ENCODE measurements around the gene KLHL17. TPM values are rescaled to one million over a fixed set of nuclear protein-coding genes. Genes with fewer than 3 reads are reported as not detected.

The KLHL17 gene
- polyA plus RNA-seq, 4 donors: 3.9 to 11.9 (median 6.8) TPM

GRCh38 chr1:1013105-1013921, 52.9 kb downstream of the KLHL17 start, which contains the start of gene ISG15:
Gene ISG15, plus strand, starts transcription at chr1:1013497. Its CDS starts 77 bp downstream, at chr1:1013574.
- 3 to 5% (median 3%) methylated on average over 30 of the region's 30 CpGs for WGBS, 3 donors
- FAIRE-seq (no peak), DNase-seq (peak; percentile 91 to 93)
- Histone ChIP-seq H3K27ac (ENCODE audit: low read depth in 1 of 3, low read length in 2 of 3) (peak within 1 kb of the TSS; percentile 90 to 95 (median 92)), H3K4me3 (ENCODE audit: low read depth in 1 of 3, low read length in 3 of 3) (peak within 1 kb of the TSS; percentile 53 to 65 (median 63)), H3K9me3 (ENCODE audit: control insufficient read depth in 2 of 2, insufficient read depth in 1 of 2, low read depth in 1 of 2, low read length in 1 of 2) (no peaks in the 10 kb centered on the region), H3K4me1 (ENCODE audit: control insufficient read depth in 3 of 3, insufficient read depth in 2 of 3, low read depth in 1 of 3, low read length in 2 of 3) (peaks cover 0 to 19% (median 4%) of the 10 kb centered on the region in 3 donors), H3K27me3 (ENCODE audit: control insufficient read depth in 3 of 3, insufficient read depth in 3 of 3, low read length in 3 of 3) (no peaks in the 10 kb centered on the region), H3K36me3 (ENCODE audit: control insufficient read depth in 3 of 3, insufficient read depth in 2 of 3, low read depth in 1 of 3, low read length in 3 of 3) (no peaks in the 10 kb centered on the region)

- DNase-seq: no peak
- Histone ChIP-seq H3K27me3 (ENCODE audit: control insufficient read depth in 3 of 3, insufficient read depth in 3 of 3, low read length in 3 of 3) (no peaks in the 10 kb centered on the region), H3K4me1 (ENCODE audit: control insufficient read depth in 3 of 3, insufficient read depth in 2 of 3, low read depth in 1 of 3, low read length in 2 of 3) (peaks cover 0 to 24% (median 4%) of the 10 kb centered on the region in 3 donors), H3K4me3 (ENCODE audit: low read depth in 1 of 3, low read length in 3 of 3) (peak overlapping the region; percentile 53 to 65 (median 63)), H3K36me3 (ENCODE audit: control insufficient read depth in 3 of 3, insufficient read depth in 2 of 3, low read depth in 1 of 3, low read length in 3 of 3) (no peaks in the 10 kb centered on the region), H3K27ac (ENCODE audit: low read depth in 1 of 3, low read length in 2 of 3) (peak overlapping the region; percentile 90 to 95 (median 92)), H3K9me3 (ENCODE audit: control insufficient read depth in 2 of 2, insufficient read depth in 1 of 2, low read depth in 1 of 2, low read length in 1 of 2) (no peaks in the 10 kb centered on the region)
- FAIRE-seq: no peak
- 59 to 68% (median 61%) methylated on average over 37 to 41 of the region's 41 CpGs for WGBS, 3 donors
Measured at GRCh38 chr1:1013922-1014648, 53.7 kb downstream of the KLHL17 start.

GRCh38 chr1:1014799-1015681, 54.7 kb downstream of the KLHL17 start:
- Histone ChIP-seq H3K9me3 (ENCODE audit: control insufficient read depth in 2 of 2, insufficient read depth in 1 of 2, low read depth in 1 of 2, low read length in 1 of 2) (no peaks in the 10 kb centered on the region), H3K4me1 (ENCODE audit: control insufficient read depth in 3 of 3, insufficient read depth in 2 of 3, low read depth in 1 of 3, low read length in 2 of 3) (peaks cover 0 to 25% (median 4%) of the 10 kb centered on the region in 3 donors), H3K27me3 (ENCODE audit: control insufficient read depth in 3 of 3, insufficient read depth in 3 of 3, low read length in 3 of 3) (no peaks in the 10 kb centered on the region), H3K4me3 (ENCODE audit: low read depth in 1 of 3, low read length in 3 of 3) (no peak overlapping the region), H3K36me3 (ENCODE audit: control insufficient read depth in 3 of 3, insufficient read depth in 2 of 3, low read depth in 1 of 3, low read length in 3 of 3) (no peaks in the 10 kb centered on the region), H3K27ac (ENCODE audit: low read depth in 1 of 3, low read length in 2 of 3) (peak overlapping the region in 2 of 3 donors; percentile 72 to 90)
- DNase-seq (no peak), FAIRE-seq (no peak)
- WGBS, 3 donors: 71 to 76% (median 73%) methylated on average over 18 to 20 of the region's 20 CpGs

Other genes starting within 250 kb of the KLHL17 start
- gene SAMD11, start 36.7 kb upstream of the KLHL17 start, polyA plus RNA-seq: 10 to 100 TPM in 1 of 4 donors, 1 to 10 TPM in 2, under 1 TPM in 1; 0.89 to 13.6 (median 6.8) TPM
- 10 to 100 TPM; 34.0 to 69.3 (median 45.4) TPM for gene NOC2L, start 1.3 kb upstream of the KLHL17 start, polyA plus RNA-seq
- under 1 TPM; 0.64 to 0.89 (median 0.76) TPM for gene PLEKHN1, start 5.9 kb downstream of the KLHL17 start, polyA plus RNA-seq
- gene PERM1, start 21.5 kb downstream of the KLHL17 start, polyA plus RNA-seq: 1 to 10 TPM in 1 of 4 donors, under 1 TPM in 2, not detected in 1; 0.22 to 1.6 (median 0.30) TPM
- 1 to 10 TPM in 3 of 4 donors, under 1 TPM in 1; 0.89 to 8.2 (median 5.3) TPM for gene HES4, start 39.5 kb downstream of the KLHL17 start, polyA plus RNA-seq
- 100 to 1,000 TPM in 2 of 4 donors, 10 to 100 TPM in 2; 21.1 to 282 (median 182) TPM for gene ISG15, start 52.9 kb downstream of the KLHL17 start, polyA plus RNA-seq
- gene AGRN, start 59.5 kb downstream of the KLHL17 start, polyA plus RNA-seq: 100 to 1,000 TPM in 1 of 4 donors, 10 to 100 TPM in 3; 13.2 to 104 (median 19.9) TPM
- under 1 TPM in 3 of 4 donors, not detected in 1; 0.15 to 0.45 (median 0.18) TPM for gene RNF223, start 113.7 kb downstream of the KLHL17 start, polyA plus RNA-seq
- gene C1orf159, start 155.5 kb downstream of the KLHL17 start, polyA plus RNA-seq: 10 to 100 TPM in 3 of 4 donors, 1 to 10 TPM in 1; 9.2 to 19.0 (median 12.6) TPM
- gene TTLL10, start 213.3 kb downstream of the KLHL17 start, polyA plus RNA-seq: under 1 TPM in 2 of 4 donors, not detected in 2; 0.21 to 0.36 TPM
- gene TNFRSF18, start 246.0 kb downstream of the KLHL17 start, polyA plus RNA-seq: 1 to 10 TPM in 2 of 4 donors, under 1 TPM in 1, not detected in 1; 0.47 to 5.9 (median 1.8) TPM